ENCODE results near the gene PABPC4L. TPM values are rescaled to one million over a fixed set of nuclear protein-coding genes. Genes with fewer than 3 reads are reported as not detected.

PABPC4L gene
- total RNA-seq = 1 to 10 TPM; 6.4 to 7.5 TPM
- polyA plus RNA-seq (2013, experiment 1 of 2) = 8.4 TPM
- polyA plus RNA-seq (2013, experiment 2 of 2) = 8.7 TPM
- long read RNA-seq, experiment 1, full-length matches to known transcripts = 1 of 5 reads
- long read RNA-seq, experiment 1, partial matches to known transcripts = 0 of 5 reads
- long read RNA-seq, experiment 1, other reads (novel, unspliced or antisense) = 4 of 5 reads
- long read RNA-seq, experiment 2, full-length matches to known transcripts = 2 of 12 reads
- long read RNA-seq, experiment 2, partial matches to known transcripts = 0 of 12 reads
- long read RNA-seq, experiment 2, other reads (novel, unspliced or antisense) = 10 of 12 reads
- long read RNA-seq, experiment 3, full-length matches to known transcripts = 11 of 14 reads
- long read RNA-seq, experiment 3, partial matches to known transcripts = 0 of 14 reads
- long read RNA-seq, experiment 3, other reads (novel, unspliced or antisense) = 3 of 14 reads
- long read RNA-seq, experiment 4 = 0 reads

- Histone ChIP-seq H3K36me3 (ENCODE audit: control insufficient read depth, insufficient read depth, low read length) (no peaks in the 10 kb centered on the region), H3K9ac (ENCODE audit: extremely low read depth, low read length, poor library complexity, severe bottlenecking) (peak within 1 kb of the TSS; percentile 45), H3K4me1 (ENCODE audit: control insufficient read depth, insufficient read depth, low read length) (peaks cover 2% of the 10 kb centered on the region), H3K9me3 (ENCODE audit: control insufficient read depth, low read length) (peaks cover 12% of the 10 kb centered on the region), H3K4me3 (ENCODE audit: low read length) (peak within 1 kb of the TSS; percentile 75), H3K27me3 (ENCODE audit: control insufficient read depth, insufficient read depth, low read length, poor library complexity, severe bottlenecking) (no peaks in the 10 kb centered on the region), H3K27ac (ENCODE audit: low read depth, low read length) (no peak within 1 kb of the TSS)
- WGBS, 2 experiments (ENCODE audit: insufficient coverage in 1 of 2, insufficient read length in 1 of 2) = 22 to 45% methylated on average over 2 to 57 of the region's 65 CpGs
- Mint-ChIP-seq H3K27me3 (ENCODE audit: insufficient read depth) (no peaks in the 10 kb centered on the region), H3K9me3 (peaks cover 7% of the 10 kb centered on the region), H3K4me3 (peak within 1 kb of the TSS; percentile 69), H3K36me3 (ENCODE audit: low read depth) (peaks cover 12% of the 10 kb centered on the region), H3K4me1 (peaks cover 10% of the 10 kb centered on the region), H3K27ac (peak within 1 kb of the TSS; percentile 48)
- peak; percentile 80 for DNase-seq
- TF ChIP-seq CTCF (conservative IDR thresholded peaks at IDR 0.05) = no peak
Observed at GRCh38 chr4:134201216-134202161, at the start of gene PABPC4L. TSS of gene PABPC4L (minus strand) at chr4:134201789. CDS start at chr4:134201019, 770 bp downstream.

GRCh38 chr4:134251322-134251721 is 49.7 kb upstream of the PABPC4L start:
- H3K4me1 Mint-ChIP-seq = no peaks in the 10 kb centered on the region
- no peaks in the 10 kb centered on the region for H3K27me3 Mint-ChIP-seq (ENCODE audit: insufficient read depth)

More at GRCh38 chr4:134251322-134251721, 49.7 kb upstream of the PABPC4L start:
- Histone ChIP-seq H3K4me3 (ENCODE audit: low read length) (no peak overlapping the region), H3K9me3 (ENCODE audit: control insufficient read depth, low read length) (peaks cover 4% of the 10 kb centered on the region), H3K27ac (ENCODE audit: low read depth, low read length) (no peak overlapping the region), H3K4me1 (ENCODE audit: control insufficient read depth, insufficient read depth, low read length) (no peaks in the 10 kb centered on the region), H3K9ac (ENCODE audit: extremely low read depth, low read length, poor library complexity, severe bottlenecking) (no peak overlapping the region), H3K36me3 (ENCODE audit: control insufficient read depth, insufficient read depth, low read length) (no peaks in the 10 kb centered on the region), H3K27me3 (ENCODE audit: control insufficient read depth, insufficient read depth, low read length, poor library complexity, severe bottlenecking) (no peaks in the 10 kb centered on the region)
- no peak overlapping the region for H3K4me3 Mint-ChIP-seq
- DNase-seq = no peak
- TF ChIP-seq CTCF (conservative IDR thresholded peaks at IDR 0.05) = no peak
- H3K27ac Mint-ChIP-seq = no peak overlapping the region
- H3K9me3 Mint-ChIP-seq = no peaks in the 10 kb centered on the region
- H3K36me3 Mint-ChIP-seq (ENCODE audit: low read depth) = no peaks in the 10 kb centered on the region
- 90% methylated on average over 1 of the region's 1 CpG; no CpG with 5 or more reads in 1 of the 2 experiments for WGBS, 2 experiments (ENCODE audit: insufficient coverage in 1 of 2, insufficient read length in 1 of 2)
